Adrenal gland (tissue), 12 donors: Measurements from ENCODE around the gene SIGLEC1. TPM values are rescaled to one million over a fixed set of nuclear protein-coding genes. Genes with fewer than 3 reads are reported as not detected.

Experiments
- DNase-seq, 7 donors: peaks; one replicate each; pipeline ENCODE4 v3.0.0-alpha.2; 2019 to 2020
- H3K27ac ChIP-seq, 5 donors: fragments of 200-600 bp; sonication (generic) in 4 of 5; 1 replicate in 3 of 5; 2 replicates in 2 of 5; pipeline versions ENCODE4 v1.5.1 to v1.8.0; 2016 to 2020; ENCODE audit warnings: mild to moderate bottlenecking in 1 of 5
- H3K27me3 ChIP-seq: fragments of 200-600 bp; 2 replicates; pipeline ENCODE4 v1.8.0; 2021
- H3K36me3 ChIP-seq, 2 donors: fragments of 200-600 bp; replicated peaks in 1 of 2; 1 replicate in 1 of 2; 2 replicates in 1 of 2; pipeline versions ENCODE4 v1.5.1 to v1.8.0; 2018 to 2022
- H3K4me1 ChIP-seq, 2 donors: fragments of 200-600 bp; replicated peaks in 1 of 2; 1 replicate in 1 of 2; 2 replicates in 1 of 2; pipeline versions ENCODE4 v1.5.1 to v1.8.0; 2018 to 2021
- H3K4me3 ChIP-seq, 4 donors: fragments of 200-600 bp; sonication (generic) in 3 of 4; one replicate each; pipeline ENCODE4 v1.5.1; 2016 to 2018
- H3K9me3 ChIP-seq, 3 donors: fragments of 200-600 bp; sonication (generic) in 1 of 3; replicated peaks in 1 of 3; 1 replicate in 2 of 3; 2 replicates in 1 of 3; pipeline versions ENCODE4 v1.5.1 to v1.8.0; 2016 to 2021
- POLR2A ChIP-seq, 2 donors: fragments of 450-650 bp; IDR thresholded peaks; one replicate each; pipeline ENCODE4 v1.6.1; 2017; ENCODE audit warnings: antibody characterized with exemption in 2 of 2, mild to moderate bottlenecking in 2 of 2, moderate library complexity in 1 of 2
- WGBS, 4 donors: extraction: QIAGEN DNeasy Blood & Tissue Kit in 2 of 4; methylation state at CpG; one replicate each; pipeline versions ENCODE4 v1.1.5 to v1.1.7; 2013 to 2017; 5-methylcytosine and 5-hydroxymethylcytosine counted together
- intact Hi-C, 2 donors: fragments of 100-400 bp; cut with DNase I; formaldehyde crosslinking; loops; one replicate each; pipeline versions ENCODE4 v1.14.1 to v1.15.0; 2022 to 2023
- polyA plus RNA-seq, 3 donors: library from polyadenylated mRNA; stranded (reverse); fragments of 200-250 nt in 2 of 3; fragments of 350-450 nt in 1 of 3; fragmentation: Illumina TruSeq in 1 of 3; extraction: RNeasy Lipid Tissue Mini Kit (QIAGEN cat#74804) in 1 of 3; gene quantifications; one replicate each; pipeline ENCODE4 v1.2.3, GENCODE V29; 2013 to 2014
- total RNA-seq, 9 donors: library from RNA; depleted of rRNA in 4 of 9; stranded (reverse); fragments of >200 nt in 4 of 9; fragments of 120-200 nt in 1 of 9; fragmentation: NEBNext Ultra II Directional in 1 of 9; extraction: Animal tissue kit (Norgen Biotek cat#: 25700) in 1 of 9; gene quantifications; one replicate each; pipeline versions ENCODE4 v1.1.0 to v1.2.4, GENCODE V29; 2013 to 2023
- TF ChIP-seq, protein P1 (sequence below), 6 experiments: fragments of 450-650 bp in 4 of 6; fragments of 200-600 bp in 2 of 6; sonication (generic) in 1 of 6; IDR thresholded peaks; 1 replicate in 5 of 6; 2 replicates in 1 of 6; pipeline versions ENCODE4 v1.5.1 to v1.8.0; 2016 to 2021; ENCODE audit warnings: antibody characterized with exemption in 6 of 6, mild to moderate bottlenecking in 2 of 6, moderate library complexity in 1 of 6
- donor health status: healthy with polysubstance abuse.
- donor health status: Bipolar disorder and iron deficiency.
- donor health status: DM: yes; HTN: yes; CAD: no.
- donor health status: DM: no; HTN: no; CAD: no.
- donor health status: DM: no; HTN: no; CAD: no.
- donor health status: DM: yes; HTN: yes; CAD: no.

SIGLEC1 gene
- total and polyA plus RNA-seq, 12 donors = 0.33 to 47.2 (median 28.7) TPM

- WGBS, 4 donors = 73 to 78% (median 74%) methylated on average over 11 to 15 of the region's 15 CpGs
- Histone ChIP-seq H3K4me3 (peak overlapping the region in 1 of 4 donors; percentile 48), H3K9me3 (no peaks in the 10 kb centered on the region), H3K27me3 (peaks cover 24% of the 10 kb centered on the region), H3K27ac (peak overlapping the region in 1 of 5 donors; percentile 71), H3K4me1 (peaks cover 0 to 7% of the 10 kb centered on the region in 2 donors), H3K36me3 (no peaks in the 10 kb centered on the region)
- intact Hi-C loops = no loop called here
- no peak for TF ChIP-seq POLR2A (IDR thresholded peaks at IDR 0.05)
- TF ChIP-seq, protein P1, sequence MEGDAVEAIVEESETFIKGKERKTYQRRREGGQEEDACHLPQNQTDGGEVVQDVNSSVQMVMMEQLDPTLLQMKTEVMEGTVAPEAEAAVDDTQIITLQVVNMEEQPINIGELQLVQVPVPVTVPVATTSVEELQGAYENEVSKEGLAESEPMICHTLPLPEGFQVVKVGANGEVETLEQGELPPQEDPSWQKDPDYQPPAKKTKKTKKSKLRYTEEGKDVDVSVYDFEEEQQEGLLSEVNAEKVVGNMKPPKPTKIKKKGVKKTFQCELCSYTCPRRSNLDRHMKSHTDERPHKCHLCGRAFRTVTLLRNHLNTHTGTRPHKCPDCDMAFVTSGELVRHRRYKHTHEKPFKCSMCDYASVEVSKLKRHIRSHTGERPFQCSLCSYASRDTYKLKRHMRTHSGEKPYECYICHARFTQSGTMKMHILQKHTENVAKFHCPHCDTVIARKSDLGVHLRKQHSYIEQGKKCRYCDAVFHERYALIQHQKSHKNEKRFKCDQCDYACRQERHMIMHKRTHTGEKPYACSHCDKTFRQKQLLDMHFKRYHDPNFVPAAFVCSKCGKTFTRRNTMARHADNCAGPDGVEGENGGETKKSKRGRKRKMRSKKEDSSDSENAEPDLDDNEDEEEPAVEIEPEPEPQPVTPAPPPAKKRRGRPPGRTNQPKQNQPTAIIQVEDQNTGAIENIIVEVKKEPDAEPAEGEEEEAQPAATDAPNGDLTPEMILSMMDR (IDR thresholded peaks at IDR 0.05) = no peak
- DNase-seq = no peak
These were observed 31.6 kb downstream of the SIGLEC1 start for GRCh38 chr20:3680701-3681351.

- Histone ChIP-seq H3K36me3 (no peaks in the 10 kb centered on the region), H3K4me3 (no peak overlapping the region), H3K27ac (peak overlapping the region in 2 of 5 donors; percentile 1 to 71), H3K27me3 (peaks cover 24% of the 10 kb centered on the region), H3K9me3 (no peaks in the 10 kb centered on the region), H3K4me1 (peaks cover 0 to 7% of the 10 kb centered on the region in 2 donors)
- WGBS, 4 donors = 43 to 80% (median 72%) methylated on average over 12 to 18 of the region's 18 CpGs
- no peak for DNase-seq
- TF ChIP-seq, protein P1 (IDR thresholded peaks at IDR 0.05) = no peak
- TF ChIP-seq POLR2A (IDR thresholded peaks at IDR 0.05) = no peak
- intact Hi-C loops = loop anchor here in 1 of 2 donors (5.0 to 10.0 kb wide), 2 partner anchors 32 to 175 kb away; partner anchors contain the start of gene SIGLEC1
These were observed 32.4 kb downstream of the SIGLEC1 start for GRCh38 chr20:3679749-3680700.

- DNase-seq = no peak
- Histone ChIP-seq H3K4me3 (no peak overlapping the region), H3K27me3 (peaks cover 24% of the 10 kb centered on the region), H3K36me3 (no peaks in the 10 kb centered on the region), H3K4me1 (peaks cover 0 to 7% of the 10 kb centered on the region in 2 donors), H3K27ac (peak overlapping the region in 1 of 5 donors; percentile 71), H3K9me3 (no peaks in the 10 kb centered on the region)
- intact Hi-C loops = loop anchor here in 1 of 2 donors (5.0 to 10.0 kb wide), 2 partner anchors 33 to 176 kb away; partner anchors contain the start of gene SIGLEC1
- WGBS, 4 donors = 85 to 87% (median 86%) methylated on average over 14 of the region's 14 CpGs
- TF ChIP-seq, protein P1 (IDR thresholded peaks at IDR 0.05) = no peak
- TF ChIP-seq POLR2A (IDR thresholded peaks at IDR 0.05) = no peak
These were observed 33.3 kb downstream of the SIGLEC1 start for GRCh38 chr20:3678856-3679720.
